ENCODE data around the gene PRR33. TPM values are rescaled to one million over a fixed set of nuclear protein-coding genes. Genes with fewer than 3 reads are reported as not detected.

PRR33 gene
- total and polyA plus RNA-seq, 7 donors = 0.16 to 8.9 (median 1.6) TPM

DNA sequence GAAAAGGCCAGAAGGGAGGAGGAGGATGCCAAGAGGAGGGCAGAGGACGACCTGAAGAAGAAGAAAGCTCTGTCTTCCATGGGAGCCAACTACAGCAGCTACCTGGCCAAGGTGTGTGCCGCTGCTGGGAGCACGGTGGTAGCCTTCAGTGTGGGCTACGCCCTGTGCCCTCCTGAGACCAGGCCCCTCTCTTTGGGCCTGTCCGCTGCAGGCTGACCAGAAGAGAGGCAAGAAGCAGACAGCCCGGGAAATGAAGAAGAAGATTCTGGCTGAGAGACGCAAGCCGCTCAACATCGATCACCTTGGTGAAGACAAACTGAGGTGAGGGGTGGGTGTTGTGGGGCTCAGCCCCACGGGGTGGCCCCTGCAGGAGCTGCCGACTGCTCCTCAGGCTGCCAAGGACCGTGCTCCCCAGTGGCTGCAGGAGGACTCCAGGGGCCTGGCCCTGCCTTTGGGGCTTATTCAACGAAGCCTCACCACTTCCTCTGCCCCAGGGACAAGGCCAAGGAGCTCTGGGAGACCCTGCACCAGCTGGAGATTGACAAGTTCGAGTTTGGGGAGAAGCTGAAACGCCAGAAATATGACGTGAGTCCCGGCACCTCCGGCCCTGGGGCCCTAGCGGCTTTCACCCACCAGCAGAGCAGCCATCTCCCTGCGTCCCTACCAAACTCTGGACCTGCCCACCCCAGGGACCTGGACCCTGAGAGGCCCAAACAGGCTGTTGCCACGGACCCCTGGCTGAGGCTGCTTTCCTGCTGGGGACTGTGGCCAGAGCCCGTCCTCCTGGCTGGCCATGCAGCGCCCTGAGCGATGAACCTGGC lies 42.9 kb upstream of the PRR33 start:
- DNase-seq (peak in 1 of 2 donors; percentile 45), ATAC-seq (no peak)
- H3K27ac ChIP-seq = no peak overlapping the region
- intact Hi-C loops (cut with DNase I) = no loop called here
- H3K27me3 ChIP-seq (ENCODE audit: insufficient read depth in 3 of 3, low read length in 2 of 3) = no peaks in the 10 kb centered on the region
- TF ChIP-seq, protein P1, sequence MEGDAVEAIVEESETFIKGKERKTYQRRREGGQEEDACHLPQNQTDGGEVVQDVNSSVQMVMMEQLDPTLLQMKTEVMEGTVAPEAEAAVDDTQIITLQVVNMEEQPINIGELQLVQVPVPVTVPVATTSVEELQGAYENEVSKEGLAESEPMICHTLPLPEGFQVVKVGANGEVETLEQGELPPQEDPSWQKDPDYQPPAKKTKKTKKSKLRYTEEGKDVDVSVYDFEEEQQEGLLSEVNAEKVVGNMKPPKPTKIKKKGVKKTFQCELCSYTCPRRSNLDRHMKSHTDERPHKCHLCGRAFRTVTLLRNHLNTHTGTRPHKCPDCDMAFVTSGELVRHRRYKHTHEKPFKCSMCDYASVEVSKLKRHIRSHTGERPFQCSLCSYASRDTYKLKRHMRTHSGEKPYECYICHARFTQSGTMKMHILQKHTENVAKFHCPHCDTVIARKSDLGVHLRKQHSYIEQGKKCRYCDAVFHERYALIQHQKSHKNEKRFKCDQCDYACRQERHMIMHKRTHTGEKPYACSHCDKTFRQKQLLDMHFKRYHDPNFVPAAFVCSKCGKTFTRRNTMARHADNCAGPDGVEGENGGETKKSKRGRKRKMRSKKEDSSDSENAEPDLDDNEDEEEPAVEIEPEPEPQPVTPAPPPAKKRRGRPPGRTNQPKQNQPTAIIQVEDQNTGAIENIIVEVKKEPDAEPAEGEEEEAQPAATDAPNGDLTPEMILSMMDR (IDR thresholded peaks at IDR 0.05) = no peak
- 74 to 85% (median 85%) methylated on average over 23 to 24 of the region's 24 CpGs for WGBS, 3 donors
- no peak overlapping the region for H3K4me3 ChIP-seq
- peaks cover 7% of the 10 kb centered on the region for H3K4me1 ChIP-seq
- peaks cover 0 to 77% of the 10 kb centered on the region in 2 donors for H3K36me3 ChIP-seq (ENCODE audit: insufficient read depth in 1 of 2, low read depth in 1 of 2)
- H3K9me3 ChIP-seq = no peaks in the 10 kb centered on the region

- intact Hi-C loops (cut with DNase I) = no loop called here
- DNase-seq (peak in 1 of 2 donors; percentile 37), ATAC-seq (no peak)
- H3K27ac ChIP-seq = no peak overlapping the region
- WGBS, 3 donors = 79 to 84% (median 84%) methylated on average over 17 to 18 of the region's 18 CpGs
- no peaks in the 10 kb centered on the region for H3K9me3 ChIP-seq
- H3K36me3 ChIP-seq (ENCODE audit: insufficient read depth in 1 of 2, low read depth in 1 of 2) = peaks cover 0 to 82% of the 10 kb centered on the region in 2 donors
- TF ChIP-seq, protein P1 (IDR thresholded peaks at IDR 0.05) = no peak
- H3K4me3 ChIP-seq = no peak overlapping the region
- no peaks in the 10 kb centered on the region for H3K27me3 ChIP-seq (ENCODE audit: insufficient read depth in 3 of 3, low read length in 2 of 3)
- peaks cover 7% of the 10 kb centered on the region for H3K4me1 ChIP-seq
Measured at GRCh38 chr11:1933416-1934334, 42.0 kb upstream of the PRR33 start.

GRCh38 chr11:1932681-1933080 lies 41.0 kb upstream of the PRR33 start:
- Histone ChIP-seq H3K27ac (peak overlapping the region; percentile 53), H3K27me3 (ENCODE audit: insufficient read depth in 3 of 3, low read length in 2 of 3) (no peaks in the 10 kb centered on the region), H3K4me1 (peaks cover 10% of the 10 kb centered on the region), H3K4me3 (no peak overlapping the region), H3K36me3 (ENCODE audit: insufficient read depth in 1 of 2, low read depth in 1 of 2) (peaks cover 0 to 88% of the 10 kb centered on the region in 2 donors), H3K9me3 (no peaks in the 10 kb centered on the region)
- TF ChIP-seq, protein P1 (IDR thresholded peaks at IDR 0.05) = no peak
- 82 to 95% (median 92%) methylated on average over 4 of the region's 4 CpGs for WGBS, 3 donors
- intact Hi-C loops (cut with DNase I) = no loop called here
- ATAC-seq (no peak), DNase-seq (no peak)

DNA sequence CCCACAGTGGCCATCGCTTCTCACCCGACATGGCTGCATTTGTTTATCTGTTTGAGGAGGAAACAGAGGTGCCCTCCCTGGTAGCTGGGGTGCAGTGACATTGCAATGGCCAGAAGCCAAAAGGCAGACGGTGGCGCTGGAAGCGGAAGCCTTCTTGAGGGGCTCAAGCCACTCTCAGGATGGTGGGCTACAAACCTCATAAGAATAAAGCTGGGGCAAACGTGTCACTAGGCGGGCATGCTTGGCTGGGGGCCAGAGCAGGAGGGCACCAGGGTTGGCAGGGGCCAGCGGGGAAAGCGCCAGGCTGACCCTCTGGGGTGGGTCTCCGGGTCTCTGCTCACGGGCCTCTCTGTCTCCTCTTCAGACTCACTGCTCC lies 40.4 kb upstream of the PRR33 start:
- Histone ChIP-seq H3K27me3 (ENCODE audit: insufficient read depth in 3 of 3, low read length in 2 of 3) (no peaks in the 10 kb centered on the region), H3K36me3 (ENCODE audit: insufficient read depth in 1 of 2, low read depth in 1 of 2) (peaks cover 0 to 86% of the 10 kb centered on the region in 2 donors), H3K4me3 (no peak overlapping the region), H3K9me3 (no peaks in the 10 kb centered on the region), H3K4me1 (peaks cover 16% of the 10 kb centered on the region), H3K27ac (peak overlapping the region; percentile 53)
- TF ChIP-seq, protein P1 (IDR thresholded peaks at IDR 0.05) = no peak
- DNase-seq (peak in 1 of 2 donors; percentile 57), ATAC-seq (no peak)
- intact Hi-C loops (cut with DNase I) = no loop called here
- WGBS, 3 donors = 71 to 79% (median 78%) methylated on average over 11 of the region's 11 CpGs

Data from psoas muscle (tissue), 8 donors.